ENCODE results near the gene HEATR5A. TPM values are rescaled to one million over a fixed set of nuclear protein-coding genes. Genes with fewer than 3 reads are reported as not detected.
"Not testable (repeated sequence)": the region's sequence is repeated elsewhere in the genome, so short reads cannot be mapped to it uniquely, and the experiment has no call there.

HEATR5A gene
- total RNA-seq, 6 experiments from 2014 or later, result 59.7 to 83.3 (median 66.4) TPM

GRCh38 chr14:31387091-31387490 lies 33.3 kb downstream of the HEATR5A start:
- peaks cover 13% of the 10 kb centered on the region for H3K36me3 Mint-ChIP-seq (ENCODE audit: low read depth)
- TF ChIP-seq CTCF (IDR thresholded peaks at IDR 0.05), result peak; percentile 32; the same call in 1 of the 2 replicates
- H3K4me1 Mint-ChIP-seq (ENCODE audit: low read depth), result no peaks in the 10 kb centered on the region
- H3K27me3 Mint-ChIP-seq (ENCODE audit: insufficient read depth), result no peaks in the 10 kb centered on the region
- no peak overlapping the region for H3K27ac Mint-ChIP-seq
- no peak for DNase-seq
- H3K4me3 Mint-ChIP-seq, result no peak overlapping the region
- no peaks in the 10 kb centered on the region for H3K9me3 Mint-ChIP-seq

- Mint-ChIP-seq H3K9me3 (no peaks in the 10 kb centered on the region), H3K27me3 (ENCODE audit: insufficient read depth) (no peaks in the 10 kb centered on the region), H3K27ac (no peak overlapping the region), H3K36me3 (ENCODE audit: low read depth) (peaks cover 18% of the 10 kb centered on the region), H3K4me3 (no peak overlapping the region), H3K4me1 (ENCODE audit: low read depth) (no peaks in the 10 kb centered on the region)
- no peak for TF ChIP-seq CTCF (IDR thresholded peaks at IDR 0.05)
- DNase-seq, result no peak
Measured at GRCh38 chr14:31386271-31386670, 34.1 kb downstream of the HEATR5A start.

GRCh38 chr14:31382221-31382620 lies 38.1 kb downstream of the HEATR5A start:
- H3K27ac Mint-ChIP-seq, result no peak overlapping the region
- no peak for TF ChIP-seq CTCF (IDR thresholded peaks at IDR 0.05)
- peaks cover 2% of the 10 kb centered on the region; the same call in 1 of the 2 replicates for H3K27me3 Mint-ChIP-seq (ENCODE audit: insufficient read depth)
- peaks cover 7% of the 10 kb centered on the region for H3K4me1 Mint-ChIP-seq (ENCODE audit: low read depth)
- peaks cover 23% of the 10 kb centered on the region for H3K36me3 Mint-ChIP-seq (ENCODE audit: low read depth)
- DNase-seq, result no peak
- H3K9me3 Mint-ChIP-seq, result no peaks in the 10 kb centered on the region
- H3K4me3 Mint-ChIP-seq, result no peak overlapping the region

- Mint-ChIP-seq H3K36me3 (ENCODE audit: low read depth) (peaks cover 23% of the 10 kb centered on the region), H3K9me3 (no peaks in the 10 kb centered on the region), H3K4me3 (no peak overlapping the region), H3K27me3 (ENCODE audit: insufficient read depth) (peaks cover 2% of the 10 kb centered on the region; the same call in 1 of the 2 replicates), H3K27ac (no peak overlapping the region), H3K4me1 (ENCODE audit: low read depth) (peaks cover 7% of the 10 kb centered on the region)
- no peak for DNase-seq
- TF ChIP-seq CTCF (IDR thresholded peaks at IDR 0.05), result no peak
Measured at GRCh38 chr14:31380106-31380505, 40.2 kb downstream of the HEATR5A start.

- not testable (repeated sequence) for H3K9me3 Mint-ChIP-seq; H3K27ac Mint-ChIP-seq; DNase-seq; H3K4me1 Mint-ChIP-seq (ENCODE audit: low read depth); H3K4me3 Mint-ChIP-seq; H3K27me3 Mint-ChIP-seq (ENCODE audit: insufficient read depth)
- peaks cover 28% of the 10 kb centered on the region for H3K36me3 Mint-ChIP-seq (ENCODE audit: low read depth)
Measured at GRCh38 chr14:31379125-31379947, 41.0 kb downstream of the HEATR5A start.

- no peak for TF ChIP-seq CTCF (IDR thresholded peaks at IDR 0.05)
- Mint-ChIP-seq H3K36me3 (ENCODE audit: low read depth) (peaks cover 25% of the 10 kb centered on the region; the same call in 1 of the 2 replicates), H3K4me1 (ENCODE audit: low read depth) (peaks cover 7% of the 10 kb centered on the region), H3K27me3 (ENCODE audit: insufficient read depth) (peaks cover 2% of the 10 kb centered on the region; the same call in 1 of the 2 replicates), H3K4me3 (no peak overlapping the region), H3K27ac (no peak overlapping the region), H3K9me3 (no peaks in the 10 kb centered on the region)
- DNase-seq, result no peak
Measured at GRCh38 chr14:31377433-31377832, 42.9 kb downstream of the HEATR5A start.
